Subcutaneous adipose tissue (tissue), 4 donors: ENCODE results near the gene S1PR4. TPM values are rescaled to one million over a fixed set of nuclear protein-coding genes. Genes with fewer than 3 reads are reported as not detected.

Experiments
- total RNA-seq, 4 donors: library from RNA; depleted of rRNA; stranded (reverse); fragments of >200 nt; gene quantifications; one replicate each; pipeline ENCODE4 v1.1.0, GENCODE V29; 2016
- TF ChIP-seq, protein P1 (sequence below): fragments of 450-650 bp; IDR thresholded peaks from one replicate; pipeline ENCODE4 v1.5.1; 2016; ENCODE audit warnings: low read depth, mild to moderate bottlenecking, control low read depth, antibody characterized with exemption, moderate library complexity

The S1PR4 gene
- total RNA-seq, 4 donors from 2014 or later, result 0.49 to 4.9 (median 3.1) TPM

- TF ChIP-seq, protein P1, sequence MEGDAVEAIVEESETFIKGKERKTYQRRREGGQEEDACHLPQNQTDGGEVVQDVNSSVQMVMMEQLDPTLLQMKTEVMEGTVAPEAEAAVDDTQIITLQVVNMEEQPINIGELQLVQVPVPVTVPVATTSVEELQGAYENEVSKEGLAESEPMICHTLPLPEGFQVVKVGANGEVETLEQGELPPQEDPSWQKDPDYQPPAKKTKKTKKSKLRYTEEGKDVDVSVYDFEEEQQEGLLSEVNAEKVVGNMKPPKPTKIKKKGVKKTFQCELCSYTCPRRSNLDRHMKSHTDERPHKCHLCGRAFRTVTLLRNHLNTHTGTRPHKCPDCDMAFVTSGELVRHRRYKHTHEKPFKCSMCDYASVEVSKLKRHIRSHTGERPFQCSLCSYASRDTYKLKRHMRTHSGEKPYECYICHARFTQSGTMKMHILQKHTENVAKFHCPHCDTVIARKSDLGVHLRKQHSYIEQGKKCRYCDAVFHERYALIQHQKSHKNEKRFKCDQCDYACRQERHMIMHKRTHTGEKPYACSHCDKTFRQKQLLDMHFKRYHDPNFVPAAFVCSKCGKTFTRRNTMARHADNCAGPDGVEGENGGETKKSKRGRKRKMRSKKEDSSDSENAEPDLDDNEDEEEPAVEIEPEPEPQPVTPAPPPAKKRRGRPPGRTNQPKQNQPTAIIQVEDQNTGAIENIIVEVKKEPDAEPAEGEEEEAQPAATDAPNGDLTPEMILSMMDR, result no peak
These were observed 12.6 kb downstream of the S1PR4 start for GRCh38 chr19:3190921-3191805.

DNA sequence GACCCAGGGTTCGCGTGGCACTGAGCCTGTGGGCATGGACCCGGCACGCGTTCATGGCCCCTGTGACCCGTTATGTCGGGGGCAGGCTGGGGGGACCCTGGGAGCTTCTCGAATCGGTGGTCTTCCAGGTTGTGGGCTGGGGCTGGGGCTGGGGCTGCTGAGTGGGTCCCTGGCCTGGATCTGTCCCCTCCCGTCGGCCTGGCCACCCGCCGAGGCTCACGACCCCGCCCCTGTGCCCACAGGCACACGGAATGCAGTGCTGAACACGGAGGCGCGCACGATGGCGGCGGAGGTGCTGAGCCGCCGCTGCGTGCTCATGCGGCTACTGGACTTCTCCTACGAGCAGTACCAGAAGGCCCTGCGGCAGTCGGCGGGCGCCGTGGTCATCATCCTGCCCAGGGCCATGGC is 13.7 kb downstream of the S1PR4 start:
- TF ChIP-seq, protein P1, result no peak

- TF ChIP-seq, protein P1, result no peak
These were observed 14.1 kb downstream of the S1PR4 start for GRCh38 chr19:3192684-3193083.

GRCh38 chr19:3193256-3194105 is 14.9 kb downstream of the S1PR4 start:
- TF ChIP-seq, protein P1, result no peak

- TF ChIP-seq, protein P1, result no peak
These were observed 15.8 kb downstream of the S1PR4 start for GRCh38 chr19:3194106-3195087.

GRCh38 chr19:3196064-3196932 is 17.7 kb downstream of the S1PR4 start:
- TF ChIP-seq, protein P1, result no peak
